Ishikawa (cell line): ENCODE data around the gene RBM34.

ENCODE experiments used
- EP300 ChIP-seq: IDR thresholded peaks from 2 replicates; pipeline ENCODE4 v1.6.1; 2012; ENCODE audit warnings: borderline replicate concordance
- TAF1 ChIP-seq: IDR thresholded peaks from 2 replicates; pipeline ENCODE4 v1.6.1; 2012; ENCODE audit warnings: low read depth, mild to moderate bottlenecking
- TEAD4 ChIP-seq: IDR thresholded peaks from 2 replicates; pipeline ENCODE4 v1.6.1; 2012

- TF ChIP-seq TEAD4 = no peak
- TF ChIP-seq EP300 = no peak
- no peak for TF ChIP-seq TAF1
These were observed 11.2 kb downstream of the RBM34 start for GRCh38 chr1:235149824-235150223.
